H1 (cell line): ENCODE data around the gene OGDH. TPM values are rescaled to one million over a fixed set of nuclear protein-coding genes. Genes with fewer than 3 reads are reported as not detected.

Experiments
- CBX5 ChIP-seq: fragments of 300-800, 300-1000 bp; sonication (generic); IDR thresholded peaks from 2 replicates; pipeline ENCODE4 v1.7.1; 2016; ENCODE audit warnings: antibody characterized with exemption, low read length, low read depth
- CTBP2 ChIP-seq: IDR thresholded peaks from 2 replicates; pipeline ENCODE4 v1.7.0; 2011; ENCODE audit warnings: borderline replicate concordance, mild to moderate bottlenecking, moderate library complexity, mixed read lengths, low read length; ENCODE audit not compliant: insufficient read depth, insufficient read length
- CTCF ChIP-seq, 3 experiments: IDR thresholded peaks; 1 replicate in 2 of 3; 2 replicates in 1 of 3; pipeline versions ENCODE4 v1.5.1 to v1.6.1; 2011; ENCODE audit warnings: low read length in 3 of 3, mild to moderate bottlenecking in 3 of 3, inconsistent platforms in 2 of 3, low read depth in 1 of 3, moderate library complexity in 1 of 3; ENCODE audit not compliant: insufficient read depth in 1 of 3; ENCODE audit errors: control extremely low read depth in 1 of 3
- HDAC6 ChIP-seq: IDR thresholded peaks from one replicate; pipeline ENCODE4 v1.7.1; 2012; ENCODE audit warnings: low read depth, mild to moderate bottlenecking, inconsistent platforms, low read length, moderate library complexity
- polyA plus RNA-seq, 7 experiments: library from polyadenylated mRNA; depleted of rRNA in 3 of 7; stranded (reverse) in 5 of 7; unstranded in 2 of 7; fragments of >200 nt in 5 of 7; fragments of 200-250 nt in 2 of 7; gene quantifications; 1 replicate in 5 of 7; 2 replicates in 1 of 7; 4 replicates in 1 of 7; pipeline versions ENCODE4 v1.2.1 to v1.2.3, GENCODE V29; 2011 to 2013; ENCODE audit warnings: missing spikeins in 2 of 7, mixed read lengths in 2 of 7
- total RNA-seq: library from RNA; stranded (reverse); fragmentation: NEBNext Ultra II Directional; extraction: Animal tissue kit (Norgen Biotek cat#: 25700); gene quantifications from 2 replicates; pipeline ENCODE4 v1.2.1, GENCODE V29; 2021
- TF ChIP-seq, protein P1 (sequence below): IDR thresholded peaks from 2 replicates; pipeline ENCODE4 v1.6.1; 2011; ENCODE audit warnings: low read depth, mild to moderate bottlenecking, low read length; ENCODE audit not compliant: insufficient read depth
- TF ChIP-seq, protein P2 (sequence below): fragments of 300-600 bp; sonication (generic); IDR thresholded peaks from 2 replicates; pipeline ENCODE4 v1.7.1; 2012; ENCODE audit warnings: low read length, moderate library complexity, mild to moderate bottlenecking, inconsistent platforms; ENCODE audit not compliant: insufficient replicate concordance

Gene OGDH
- total and polyA plus RNA-seq, 2 of the 8 experiments (the other 6 are each of a cell fraction or from before 2014, with no cell fraction given): 71.6 to 91.6 TPM

DNA sequence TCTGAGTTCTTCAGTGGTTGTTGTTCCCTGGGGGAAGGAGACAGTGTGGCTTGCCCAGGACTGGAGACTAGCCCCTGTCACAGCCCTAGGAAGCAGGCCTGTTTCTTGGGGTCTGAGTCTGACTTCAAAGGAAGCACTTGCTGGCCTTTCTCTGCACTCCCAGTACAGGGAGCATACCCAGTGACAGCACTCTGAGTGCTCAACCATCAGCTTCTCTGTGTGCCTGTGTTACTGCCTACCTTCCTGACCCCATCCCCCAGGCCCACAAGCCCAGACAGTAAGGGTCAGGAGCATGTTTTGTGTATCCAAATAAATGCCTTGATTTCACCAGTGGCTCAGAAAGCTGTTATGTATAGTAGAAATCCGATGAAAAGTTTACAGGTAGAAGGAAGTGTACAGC is 48.9 kb downstream of the OGDH start (continued):
- TF ChIP-seq, protein P1, sequence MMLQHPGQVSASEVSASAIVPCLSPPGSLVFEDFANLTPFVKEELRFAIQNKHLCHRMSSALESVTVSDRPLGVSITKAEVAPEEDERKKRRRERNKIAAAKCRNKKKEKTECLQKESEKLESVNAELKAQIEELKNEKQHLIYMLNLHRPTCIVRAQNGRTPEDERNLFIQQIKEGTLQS: no peak
- TF ChIP-seq CBX5: no peak
- no peak for TF ChIP-seq HDAC6
- TF ChIP-seq CTBP2: no peak
- TF ChIP-seq, protein P2, sequence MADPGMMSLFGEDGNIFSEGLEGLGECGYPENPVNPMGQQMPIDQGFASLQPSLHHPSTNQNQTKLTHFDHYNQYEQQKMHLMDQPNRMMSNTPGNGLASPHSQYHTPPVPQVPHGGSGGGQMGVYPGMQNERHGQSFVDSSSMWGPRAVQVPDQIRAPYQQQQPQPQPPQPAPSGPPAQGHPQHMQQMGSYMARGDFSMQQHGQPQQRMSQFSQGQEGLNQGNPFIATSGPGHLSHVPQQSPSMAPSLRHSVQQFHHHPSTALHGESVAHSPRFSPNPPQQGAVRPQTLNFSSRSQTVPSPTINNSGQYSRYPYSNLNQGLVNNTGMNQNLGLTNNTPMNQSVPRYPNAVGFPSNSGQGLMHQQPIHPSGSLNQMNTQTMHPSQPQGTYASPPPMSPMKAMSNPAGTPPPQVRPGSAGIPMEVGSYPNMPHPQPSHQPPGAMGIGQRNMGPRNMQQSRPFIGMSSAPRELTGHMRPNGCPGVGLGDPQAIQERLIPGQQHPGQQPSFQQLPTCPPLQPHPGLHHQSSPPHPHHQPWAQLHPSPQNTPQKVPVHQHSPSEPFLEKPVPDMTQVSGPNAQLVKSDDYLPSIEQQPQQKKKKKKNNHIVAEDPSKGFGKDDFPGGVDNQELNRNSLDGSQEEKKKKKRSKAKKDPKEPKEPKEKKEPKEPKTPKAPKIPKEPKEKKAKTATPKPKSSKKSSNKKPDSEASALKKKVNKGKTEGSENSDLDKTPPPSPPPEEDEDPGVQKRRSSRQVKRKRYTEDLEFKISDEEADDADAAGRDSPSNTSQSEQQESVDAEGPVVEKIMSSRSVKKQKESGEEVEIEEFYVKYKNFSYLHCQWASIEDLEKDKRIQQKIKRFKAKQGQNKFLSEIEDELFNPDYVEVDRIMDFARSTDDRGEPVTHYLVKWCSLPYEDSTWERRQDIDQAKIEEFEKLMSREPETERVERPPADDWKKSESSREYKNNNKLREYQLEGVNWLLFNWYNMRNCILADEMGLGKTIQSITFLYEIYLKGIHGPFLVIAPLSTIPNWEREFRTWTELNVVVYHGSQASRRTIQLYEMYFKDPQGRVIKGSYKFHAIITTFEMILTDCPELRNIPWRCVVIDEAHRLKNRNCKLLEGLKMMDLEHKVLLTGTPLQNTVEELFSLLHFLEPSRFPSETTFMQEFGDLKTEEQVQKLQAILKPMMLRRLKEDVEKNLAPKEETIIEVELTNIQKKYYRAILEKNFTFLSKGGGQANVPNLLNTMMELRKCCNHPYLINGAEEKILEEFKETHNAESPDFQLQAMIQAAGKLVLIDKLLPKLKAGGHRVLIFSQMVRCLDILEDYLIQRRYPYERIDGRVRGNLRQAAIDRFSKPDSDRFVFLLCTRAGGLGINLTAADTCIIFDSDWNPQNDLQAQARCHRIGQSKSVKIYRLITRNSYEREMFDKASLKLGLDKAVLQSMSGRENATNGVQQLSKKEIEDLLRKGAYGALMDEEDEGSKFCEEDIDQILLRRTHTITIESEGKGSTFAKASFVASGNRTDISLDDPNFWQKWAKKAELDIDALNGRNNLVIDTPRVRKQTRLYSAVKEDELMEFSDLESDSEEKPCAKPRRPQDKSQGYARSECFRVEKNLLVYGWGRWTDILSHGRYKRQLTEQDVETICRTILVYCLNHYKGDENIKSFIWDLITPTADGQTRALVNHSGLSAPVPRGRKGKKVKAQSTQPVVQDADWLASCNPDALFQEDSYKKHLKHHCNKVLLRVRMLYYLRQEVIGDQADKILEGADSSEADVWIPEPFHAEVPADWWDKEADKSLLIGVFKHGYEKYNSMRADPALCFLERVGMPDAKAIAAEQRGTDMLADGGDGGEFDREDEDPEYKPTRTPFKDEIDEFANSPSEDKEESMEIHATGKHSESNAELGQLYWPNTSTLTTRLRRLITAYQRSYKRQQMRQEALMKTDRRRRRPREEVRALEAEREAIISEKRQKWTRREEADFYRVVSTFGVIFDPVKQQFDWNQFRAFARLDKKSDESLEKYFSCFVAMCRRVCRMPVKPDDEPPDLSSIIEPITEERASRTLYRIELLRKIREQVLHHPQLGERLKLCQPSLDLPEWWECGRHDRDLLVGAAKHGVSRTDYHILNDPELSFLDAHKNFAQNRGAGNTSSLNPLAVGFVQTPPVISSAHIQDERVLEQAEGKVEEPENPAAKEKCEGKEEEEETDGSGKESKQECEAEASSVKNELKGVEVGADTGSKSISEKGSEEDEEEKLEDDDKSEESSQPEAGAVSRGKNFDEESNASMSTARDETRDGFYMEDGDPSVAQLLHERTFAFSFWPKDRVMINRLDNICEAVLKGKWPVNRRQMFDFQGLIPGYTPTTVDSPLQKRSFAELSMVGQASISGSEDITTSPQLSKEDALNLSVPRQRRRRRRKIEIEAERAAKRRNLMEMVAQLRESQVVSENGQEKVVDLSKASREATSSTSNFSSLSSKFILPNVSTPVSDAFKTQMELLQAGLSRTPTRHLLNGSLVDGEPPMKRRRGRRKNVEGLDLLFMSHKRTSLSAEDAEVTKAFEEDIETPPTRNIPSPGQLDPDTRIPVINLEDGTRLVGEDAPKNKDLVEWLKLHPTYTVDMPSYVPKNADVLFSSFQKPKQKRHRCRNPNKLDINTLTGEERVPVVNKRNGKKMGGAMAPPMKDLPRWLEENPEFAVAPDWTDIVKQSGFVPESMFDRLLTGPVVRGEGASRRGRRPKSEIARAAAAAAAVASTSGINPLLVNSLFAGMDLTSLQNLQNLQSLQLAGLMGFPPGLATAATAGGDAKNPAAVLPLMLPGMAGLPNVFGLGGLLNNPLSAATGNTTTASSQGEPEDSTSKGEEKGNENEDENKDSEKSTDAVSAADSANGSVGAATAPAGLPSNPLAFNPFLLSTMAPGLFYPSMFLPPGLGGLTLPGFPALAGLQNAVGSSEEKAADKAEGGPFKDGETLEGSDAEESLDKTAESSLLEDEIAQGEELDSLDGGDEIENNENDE: no peak
- no peak for TF ChIP-seq CTCF (IDR thresholded peaks at IDR 0.05; ENCODE audit: control extremely low read depth in 1 of 3, insufficient read depth in 1 of 3, low read depth in 1 of 3, low read length in 3 of 3)
